Colon (tissue), 2 donors: ENCODE results near the gene FGF9.

Experiments
- FAIRE-seq: peaks from 2 replicates; lab custom pipeline; 2012; peaks lifted over from hg19 to GRCh38; lab: Jason Lieb, UNC
- donor health status: control.
- donor health status: control.

FGF9 gene

DNA sequence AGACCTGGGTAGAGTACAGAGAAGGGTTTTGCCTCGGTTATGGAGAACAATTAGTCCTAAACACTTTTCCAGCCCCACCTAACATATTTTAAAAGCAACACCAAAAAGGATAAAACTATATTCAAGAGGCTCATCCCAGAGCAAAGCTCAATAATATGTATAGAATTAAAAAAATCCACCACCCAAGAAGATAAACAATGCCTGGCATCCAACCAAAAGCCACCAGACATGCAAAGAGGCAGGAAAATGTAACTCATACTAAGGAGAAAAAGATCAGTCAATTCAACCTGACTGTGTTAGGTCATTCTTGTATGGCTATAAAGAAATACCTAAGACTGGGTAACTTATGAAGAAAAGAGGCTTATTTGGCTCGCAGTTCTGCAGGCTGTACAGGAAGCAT, 39.3 kb downstream of the FGF9 start:
- no peak for FAIRE-seq

DNA sequence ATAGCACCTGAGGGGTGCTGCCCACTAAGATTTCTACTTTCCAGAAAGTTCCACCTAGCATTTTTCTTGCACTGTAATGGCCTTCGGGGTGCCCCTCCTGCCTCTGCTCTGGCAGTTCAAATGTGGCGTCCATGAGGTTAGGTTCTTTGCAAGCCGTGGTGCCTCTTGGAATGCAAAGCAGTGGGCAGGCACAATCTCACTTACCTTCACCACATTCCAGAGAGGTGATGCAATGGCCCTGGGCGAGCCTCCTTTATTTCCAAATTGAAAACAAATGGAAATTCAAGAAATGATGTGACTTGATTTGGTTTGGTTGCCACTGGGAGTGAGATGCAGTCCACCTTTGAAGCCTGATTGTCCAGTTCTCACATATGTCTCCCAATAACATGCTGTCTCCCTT, 46.9 kb downstream of the FGF9 start:
- FAIRE-seq: no peak

DNA sequence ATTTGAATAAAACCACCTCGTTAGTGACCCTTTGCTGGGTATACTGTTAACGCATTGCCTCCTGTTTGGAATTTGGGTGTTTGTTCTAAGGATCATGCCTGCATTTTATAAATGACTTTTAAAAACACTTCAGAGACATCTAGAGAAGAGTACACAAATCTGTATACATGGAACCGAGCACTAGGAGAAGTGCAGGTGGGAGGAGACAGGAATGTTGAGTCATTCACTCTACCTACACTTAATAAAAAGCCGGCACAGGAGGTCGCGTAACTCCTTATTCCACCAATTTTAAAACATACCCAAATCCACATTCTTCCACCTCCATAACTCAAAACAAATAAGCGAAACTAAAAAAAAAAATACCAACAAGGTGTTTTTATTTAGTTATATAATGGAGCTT, 48.6 kb downstream of the FGF9 start:
- no peak for FAIRE-seq

DNA sequence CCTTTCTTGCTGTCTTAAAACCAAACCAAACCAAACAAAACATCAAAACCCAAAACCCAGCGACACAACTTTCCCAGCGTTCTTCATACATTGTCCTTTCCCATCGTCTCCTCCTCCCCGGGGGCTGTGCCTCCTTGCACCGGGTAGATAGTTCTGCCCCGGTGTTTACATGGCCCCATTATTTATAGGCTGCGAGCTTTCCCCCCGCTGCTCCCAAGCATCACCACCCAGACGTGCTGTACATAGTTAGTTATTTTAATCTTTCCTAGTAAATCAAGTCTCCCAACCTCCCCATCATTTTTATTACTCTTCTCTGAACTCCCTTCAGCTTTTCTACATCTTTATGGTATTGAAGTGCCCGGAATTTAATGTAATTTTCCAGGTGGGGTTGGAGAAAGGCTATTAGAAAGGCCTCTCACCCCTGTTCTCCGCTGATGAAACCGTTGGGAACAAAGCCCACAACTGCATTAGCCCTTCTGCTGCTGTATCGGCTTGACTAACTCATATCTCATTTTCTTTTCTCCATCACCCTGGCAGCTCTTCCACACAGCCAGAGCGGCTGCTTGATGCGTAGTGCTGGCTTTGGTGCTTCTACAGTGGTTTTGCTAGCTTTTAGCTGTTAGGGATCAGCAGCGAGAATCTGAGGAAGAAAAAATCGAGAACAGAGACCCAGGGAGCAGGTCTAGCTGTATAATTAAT, 53.1 kb downstream of the FGF9 start:
- FAIRE-seq: no peak

DNA sequence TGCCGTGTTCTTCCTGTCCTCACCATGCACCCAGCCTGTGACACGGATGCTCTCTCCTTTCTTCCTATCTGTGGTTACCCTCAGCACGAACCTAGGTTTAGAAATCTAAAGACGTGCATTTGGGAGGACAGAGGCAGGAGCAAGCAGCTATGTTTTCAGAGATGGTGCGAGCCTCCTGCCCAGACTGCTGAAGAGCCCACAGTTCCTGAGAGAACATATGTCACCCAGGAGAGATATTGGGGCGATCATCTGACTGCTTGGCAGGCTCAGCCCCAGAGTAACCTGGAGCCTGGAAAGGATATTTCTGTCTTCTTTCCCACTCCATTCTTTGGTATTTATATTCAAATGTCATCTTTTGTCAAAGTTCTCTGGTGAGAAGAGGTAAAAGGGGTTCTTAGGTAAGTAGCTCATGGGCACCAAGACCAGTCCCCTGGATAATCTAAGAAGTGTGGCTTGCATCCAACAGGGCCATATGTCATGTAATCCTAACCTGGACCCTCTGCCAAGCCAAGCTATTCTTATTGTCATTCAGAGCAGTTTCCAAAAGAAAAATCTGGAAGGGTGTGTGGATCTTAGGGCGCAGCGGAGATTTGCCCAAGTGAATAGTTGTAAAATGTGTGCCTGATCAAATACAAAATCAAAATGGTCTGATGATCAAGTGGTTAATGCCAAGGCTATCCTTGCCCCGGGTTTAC, 59.5 kb downstream of the FGF9 start:
- FAIRE-seq: no peak

DNA sequence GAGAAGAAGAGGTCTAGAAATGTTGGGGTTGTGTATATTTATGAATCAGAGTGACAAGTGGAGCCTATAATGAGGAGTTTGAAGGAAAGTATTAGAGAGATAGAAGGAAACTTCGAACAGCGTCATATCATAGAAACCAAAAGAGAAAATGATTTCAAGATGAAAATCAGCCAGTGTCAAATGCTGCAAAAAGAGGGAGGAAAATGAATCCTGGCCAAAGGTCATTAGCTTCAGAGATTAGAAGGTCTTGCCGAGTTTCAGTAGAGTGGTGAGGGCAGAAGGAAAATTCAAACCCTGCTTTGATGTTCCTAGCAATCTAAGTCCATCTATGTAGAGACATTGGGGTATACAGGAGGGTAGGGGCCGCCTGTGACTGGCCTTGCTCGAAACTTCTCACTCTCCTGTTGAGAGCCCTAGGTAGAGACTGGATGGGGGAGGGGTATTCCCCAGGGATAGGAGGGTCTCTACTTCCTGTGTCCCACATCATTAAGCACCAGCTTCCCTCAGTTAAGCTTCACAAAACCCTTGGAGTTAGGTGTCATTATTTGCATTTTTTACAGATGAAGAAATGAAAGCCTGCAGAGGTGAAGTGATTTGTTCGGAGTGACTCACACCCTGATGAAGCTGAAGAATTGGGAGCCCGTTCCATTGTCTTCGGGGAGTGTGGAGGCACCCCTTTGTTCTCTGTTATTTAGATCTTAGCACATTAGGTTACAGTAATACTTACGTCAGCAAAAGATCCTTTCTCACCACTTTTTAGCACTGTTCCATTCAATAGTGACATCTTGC, 62.8 kb downstream of the FGF9 start:
- no peak for FAIRE-seq

DNA sequence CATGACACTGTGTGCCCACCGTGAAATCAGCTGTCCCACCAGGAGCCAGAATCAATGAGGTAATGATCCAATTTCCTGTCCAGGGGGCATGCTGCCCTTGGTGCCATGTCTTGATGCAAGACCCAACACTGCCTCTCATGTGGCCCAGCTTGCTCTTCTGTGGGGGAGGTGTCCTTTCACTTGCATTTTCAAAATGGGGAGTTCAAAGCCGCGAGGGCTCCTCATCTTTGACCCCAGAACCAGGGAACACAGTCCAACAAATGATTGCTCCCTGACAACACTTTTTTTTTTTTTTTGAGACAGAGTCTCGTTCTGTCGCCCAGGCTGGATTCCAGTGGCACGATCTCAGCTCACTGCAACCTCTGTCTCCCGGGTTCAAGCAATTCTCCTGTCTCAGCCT, 64.1 kb downstream of the FGF9 start:
- no peak for FAIRE-seq

DNA sequence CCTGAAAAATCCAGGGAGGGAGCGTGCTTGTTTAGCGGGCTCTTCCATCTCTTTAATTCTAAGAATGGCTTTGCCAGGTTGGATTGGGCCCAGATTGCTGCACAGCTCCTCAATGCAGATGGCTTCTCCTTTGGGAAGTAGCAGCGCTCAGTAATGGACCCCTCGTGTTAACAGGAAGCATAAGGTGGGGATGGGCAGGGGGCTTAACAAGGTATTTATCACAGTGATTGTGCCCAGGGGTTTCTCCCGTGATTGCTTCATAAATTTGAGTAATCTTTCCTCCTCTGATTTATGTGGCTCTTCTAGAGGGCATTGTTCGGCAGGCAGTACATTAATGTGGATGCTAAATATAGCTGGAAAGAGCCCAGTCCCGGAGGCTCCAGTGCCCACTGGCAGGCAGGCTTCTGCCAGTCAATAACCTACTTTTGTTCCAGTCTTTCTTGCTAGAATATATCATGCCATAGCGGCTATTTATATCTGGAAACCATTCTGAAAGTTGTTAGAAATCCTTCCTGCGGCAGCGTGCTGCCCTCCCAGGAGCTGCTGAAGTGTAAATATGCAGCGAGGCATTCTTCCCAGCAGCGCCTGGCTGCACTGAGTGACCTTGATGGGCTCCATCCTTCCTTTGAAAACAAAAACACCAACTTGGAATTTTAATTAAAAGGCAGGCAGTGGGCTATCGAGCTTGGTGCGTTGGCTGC, 65.0 kb downstream of the FGF9 start:
- FAIRE-seq: no peak

DNA sequence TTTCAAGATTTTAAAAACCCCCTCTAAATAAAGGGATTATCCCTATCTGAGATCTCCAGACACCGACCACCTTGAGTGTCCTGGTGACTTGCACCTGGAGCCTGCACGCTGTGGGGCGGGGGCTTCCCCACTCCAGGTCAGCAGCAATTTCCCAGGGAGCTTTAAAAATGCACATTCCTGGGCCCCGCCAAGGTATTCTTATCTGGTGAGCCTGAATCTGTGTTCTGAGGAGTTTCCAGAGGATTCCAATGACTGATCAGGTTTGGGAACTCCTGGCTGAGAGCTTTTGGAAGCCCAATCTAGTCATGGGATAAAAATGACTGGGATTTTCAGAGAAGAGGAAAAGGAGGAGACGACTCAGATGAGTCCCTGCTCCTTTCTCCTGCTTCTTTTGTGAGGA, 66.1 kb downstream of the FGF9 start:
- FAIRE-seq: no peak

DNA sequence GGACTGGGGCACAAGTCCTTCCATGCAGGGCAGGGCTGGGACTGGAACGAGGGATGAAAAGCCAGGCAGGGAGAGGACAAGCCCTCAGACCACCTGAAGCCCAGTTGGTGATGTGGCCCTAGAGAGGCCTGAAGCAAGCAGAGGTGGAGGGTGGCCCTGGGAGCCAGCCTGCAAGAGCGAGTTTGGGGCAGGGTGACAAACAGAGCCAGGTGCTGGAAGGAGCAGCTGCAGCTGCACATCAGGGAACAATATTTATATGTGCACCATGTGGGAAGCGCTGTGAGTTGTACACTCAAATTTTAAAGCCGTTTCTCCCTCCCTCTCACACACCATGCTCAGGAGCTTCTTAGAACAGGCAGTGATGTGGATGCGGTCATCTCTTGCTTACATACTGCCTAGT, 67.8 kb downstream of the FGF9 start:
- no peak for FAIRE-seq

DNA sequence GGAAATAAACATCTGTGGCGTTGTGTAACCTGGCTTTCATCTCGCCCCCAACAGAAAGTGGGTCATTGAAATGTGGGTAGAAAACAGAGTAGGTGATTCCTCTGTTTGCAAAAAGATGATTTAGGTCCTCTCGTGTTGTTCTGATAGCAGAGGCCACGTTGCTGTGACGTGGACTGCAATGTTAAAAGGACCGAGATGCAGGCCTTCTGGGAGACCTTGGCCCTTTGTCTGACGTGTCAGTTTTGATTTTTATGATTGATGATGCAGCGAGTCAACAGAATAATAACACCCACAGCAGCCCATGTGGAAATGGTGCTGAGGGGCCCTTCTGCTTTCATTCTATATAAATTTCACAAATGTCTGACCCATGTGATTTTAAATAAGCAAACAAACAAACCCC, 68.9 kb downstream of the FGF9 start:
- FAIRE-seq: no peak

DNA sequence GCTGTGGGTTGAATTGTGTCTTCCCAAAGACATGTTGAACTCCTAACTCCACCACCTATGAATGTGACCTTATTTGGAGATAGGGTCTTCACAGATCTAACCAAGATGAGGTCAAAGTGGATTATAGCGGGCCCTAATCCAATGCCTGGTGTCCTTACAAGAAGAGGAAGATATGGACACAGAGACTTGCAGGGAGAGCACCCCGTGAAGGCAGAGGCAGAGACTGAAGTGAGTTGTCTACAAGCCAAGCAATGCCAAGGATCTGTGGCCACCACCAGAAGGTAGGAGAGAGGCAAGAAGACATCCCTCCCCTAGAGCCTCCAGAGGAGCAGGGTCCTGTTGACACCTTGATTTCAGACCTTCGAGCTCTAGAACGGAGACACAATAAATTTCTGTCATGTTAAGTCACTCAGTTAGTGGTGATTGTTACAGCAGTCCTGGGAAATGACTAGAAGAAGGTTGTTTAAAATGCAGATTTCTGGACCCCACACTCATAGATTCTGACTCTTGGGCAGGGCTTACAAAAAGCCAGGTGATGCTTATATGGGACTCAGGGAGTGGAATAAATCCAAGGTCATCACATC, 70.6 kb downstream of the FGF9 start:
- FAIRE-seq: no peak

DNA sequence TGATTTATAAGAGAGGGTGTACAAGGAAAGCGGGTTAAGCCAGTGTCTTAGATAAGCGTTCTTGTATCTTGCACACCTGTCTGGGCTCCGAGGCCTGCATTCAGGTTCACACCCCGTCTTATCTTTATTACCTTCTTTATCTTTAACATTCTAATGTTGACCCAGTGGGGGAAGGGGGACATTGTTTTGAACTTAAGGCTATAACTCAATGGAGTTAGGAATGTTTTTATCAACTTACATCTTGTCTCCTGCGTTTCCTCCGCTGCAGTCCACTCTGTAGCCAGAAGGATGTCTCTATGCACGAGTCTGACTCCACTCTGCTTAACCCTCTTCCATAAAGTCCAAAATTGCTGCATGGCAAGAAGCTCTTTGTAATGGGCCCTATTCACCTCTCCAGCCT, 71.2 kb downstream of the FGF9 start:
- no peak for FAIRE-seq

DNA sequence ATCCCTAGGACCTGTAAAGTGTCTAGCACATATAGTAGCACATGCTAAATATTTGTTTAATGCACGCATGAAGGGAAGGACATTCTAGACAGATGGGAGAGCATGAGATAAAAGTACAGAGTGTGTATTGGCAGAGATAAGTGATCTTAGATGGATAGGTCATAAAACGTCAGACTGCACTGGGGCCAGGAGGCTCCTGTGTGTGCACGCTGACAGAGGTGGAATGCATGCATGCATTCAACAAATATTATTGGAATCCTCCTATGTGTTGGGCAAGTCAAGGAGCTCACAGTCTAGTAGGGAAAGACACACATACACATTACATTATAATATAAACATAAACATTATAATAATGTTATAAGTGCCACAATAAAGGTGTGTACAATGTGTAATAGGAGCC, 73.3 kb downstream of the FGF9 start:
- FAIRE-seq: no peak

DNA sequence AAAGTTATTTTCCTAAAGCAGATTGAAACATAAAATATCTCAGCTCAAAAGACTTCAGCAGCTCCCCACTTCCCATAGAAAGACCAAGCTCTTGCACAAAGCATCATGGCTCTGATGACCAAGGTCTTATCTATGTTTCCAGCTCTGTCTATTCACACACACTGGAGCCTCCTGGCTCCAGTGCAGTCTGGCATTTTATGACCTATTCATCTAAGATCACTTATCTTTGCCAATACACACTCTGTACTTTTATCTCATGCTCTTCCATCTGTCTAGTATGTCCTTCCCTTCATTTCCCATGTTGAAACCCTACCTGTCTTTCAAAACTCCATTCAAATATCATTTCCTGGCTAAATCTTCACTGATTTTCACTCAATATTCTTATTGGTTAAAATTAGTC, 74.4 kb downstream of the FGF9 start:
- FAIRE-seq: no peak

DNA sequence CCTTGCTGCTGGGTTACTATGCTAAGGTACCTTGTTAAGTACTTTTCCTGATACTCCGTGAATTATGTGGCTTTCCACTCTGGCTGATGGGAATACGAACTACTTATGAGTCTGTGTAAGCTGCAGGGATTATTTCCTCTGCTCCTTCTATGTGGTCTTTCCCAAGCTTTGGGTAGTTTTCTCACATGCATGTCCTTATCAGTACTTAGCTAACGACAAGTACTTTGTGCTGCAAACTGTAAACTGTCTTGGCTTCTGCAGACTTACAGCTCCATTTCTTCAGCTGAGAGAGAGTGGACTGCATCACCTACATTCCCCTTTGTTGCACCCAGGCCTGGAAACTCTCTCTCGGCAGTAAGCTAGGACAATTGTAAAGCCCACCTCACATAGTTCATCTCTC, 76.6 kb downstream of the FGF9 start:
- FAIRE-seq: no peak

DNA sequence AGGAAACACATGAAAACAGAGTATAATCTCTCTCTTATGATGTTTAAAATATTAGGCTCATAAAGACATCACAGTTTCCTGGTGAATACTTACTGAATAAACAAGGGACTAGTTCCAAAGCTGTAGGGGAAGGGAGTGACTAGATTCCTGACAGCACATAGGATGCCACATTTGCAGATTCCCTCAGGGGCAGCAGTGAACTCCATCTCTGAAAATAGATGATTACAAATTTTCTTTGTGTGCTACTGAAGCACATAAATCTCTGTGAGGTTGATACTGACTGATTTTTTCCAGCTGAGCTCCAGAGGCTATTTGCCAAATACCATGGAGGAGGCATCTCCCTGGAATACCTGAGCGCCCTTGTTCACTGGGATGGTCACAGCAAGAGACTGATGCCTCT, 77.3 kb downstream of the FGF9 start:
- FAIRE-seq: no peak

DNA sequence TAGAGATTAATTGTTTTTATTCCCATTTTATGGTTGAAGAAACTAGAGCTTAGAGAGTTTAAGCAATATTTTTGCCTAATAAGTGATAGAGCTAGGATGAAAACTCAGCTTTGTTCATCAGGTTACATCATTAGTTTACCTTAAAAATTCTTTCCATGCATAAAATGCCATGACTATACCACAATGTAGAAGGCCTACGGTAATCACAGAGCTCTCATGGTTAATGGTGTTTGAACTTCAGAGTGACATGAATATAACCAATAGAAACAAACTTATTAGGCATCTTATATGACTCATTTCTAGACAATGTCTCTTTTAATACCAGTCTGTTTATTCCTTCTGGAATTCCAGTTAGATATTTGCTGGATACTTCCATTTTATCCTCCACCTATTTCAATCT, 78.5 kb downstream of the FGF9 start:
- FAIRE-seq: no peak

DNA sequence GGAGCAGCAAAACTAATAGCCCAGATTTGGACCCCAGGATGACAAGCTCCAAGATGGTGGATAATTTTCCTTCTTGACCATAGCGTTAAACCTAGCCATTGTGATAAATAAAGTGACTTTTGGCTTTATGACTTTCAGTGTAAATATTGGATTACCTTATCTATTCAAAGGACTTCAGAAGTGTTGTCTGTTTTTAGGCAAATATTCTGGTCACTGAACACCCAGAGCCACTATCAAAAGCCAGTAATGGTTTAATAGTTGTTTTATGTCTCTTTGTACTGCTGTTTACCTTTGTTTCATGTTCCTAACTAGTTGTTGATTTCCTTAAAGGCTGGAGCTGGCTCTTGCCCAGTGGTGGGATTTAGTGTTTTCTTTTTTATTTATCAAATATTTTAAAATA, 81.6 kb downstream of the FGF9 start:
- FAIRE-seq: no peak

DNA sequence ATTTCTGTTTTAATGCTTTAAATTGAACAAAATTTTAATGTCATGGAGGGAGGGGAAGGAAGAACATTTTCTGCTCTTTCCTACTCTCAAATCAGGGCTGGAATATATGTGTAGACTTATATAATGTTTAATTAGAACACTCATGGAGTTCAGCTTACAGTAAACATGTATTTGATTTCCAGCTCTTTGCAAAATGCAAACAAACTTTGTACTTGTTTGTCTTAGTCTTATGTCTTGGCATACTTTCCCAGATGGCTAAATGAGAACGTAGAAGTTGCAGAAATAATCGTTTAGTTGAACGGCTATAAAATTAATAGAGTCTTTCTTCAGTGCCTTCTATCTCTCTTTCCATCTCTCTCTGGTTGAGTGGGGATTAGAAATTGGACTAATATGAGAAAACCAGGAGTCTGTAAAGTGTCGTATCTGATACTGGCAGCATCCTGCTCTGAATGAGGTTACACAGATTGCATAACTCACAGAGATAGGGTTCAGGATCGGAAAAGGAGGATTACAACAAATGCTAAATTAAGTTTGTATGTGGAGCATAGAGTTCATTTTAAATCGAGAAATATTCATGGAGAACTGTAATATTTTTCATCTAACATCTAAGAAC, 82.3 kb downstream of the FGF9 start:
- FAIRE-seq: no peak
